GM12891 (cell line): Measurements from ENCODE around the gene PEG3.

ENCODE experiments used
- POLR2A ChIP-seq: IDR thresholded peaks from 2 replicates; pipeline ENCODE4 v1.6.1; 2011; ENCODE audit warnings: low read depth, low read length, control low read depth
- POLR2AphosphoS5 ChIP-seq: IDR thresholded peaks from 2 replicates; pipeline ENCODE4 v1.6.1; 2011; ENCODE audit warnings: low read depth, low read length, control low read depth
- POU2F2 ChIP-seq: IDR thresholded peaks from 2 replicates; pipeline ENCODE4 v1.6.1; 2011; ENCODE audit warnings: low read depth, mild to moderate bottlenecking, control low read depth, low read length, moderate library complexity
- TAF1 ChIP-seq: IDR thresholded peaks from 2 replicates; pipeline ENCODE4 v1.6.1; 2011; ENCODE audit warnings: low read depth, low read length, control low read depth

DNA sequence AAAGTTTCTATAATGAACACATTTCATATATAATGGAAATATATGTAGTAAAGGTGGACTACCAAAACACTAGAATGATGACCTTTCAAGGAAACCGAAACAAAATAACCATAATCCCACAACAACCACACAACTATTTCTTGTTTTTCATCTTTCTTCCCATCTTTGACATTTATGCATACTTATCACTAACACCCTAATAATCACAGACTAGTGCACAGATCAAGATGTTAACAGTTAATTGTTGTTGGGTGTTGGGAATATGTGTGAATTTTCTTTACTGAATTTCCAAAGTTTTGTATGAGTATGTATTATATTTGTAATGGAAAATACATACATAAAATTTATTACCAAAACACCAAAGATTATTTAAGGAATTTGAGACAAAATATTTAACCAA lies 30.3 kb downstream of the PEG3 start:
- TF ChIP-seq POLR2A (no peak), POLR2AphosphoS5 (no peak), TAF1 (no peak), POU2F2 (no peak)
